IPS-18c (cell line): ENCODE data around the gene IL19.

Experiments used
- H3K4me3 ChIP-seq: 2 replicates; pipeline ENCODE4 v1.7.0; 2013; ENCODE audit warnings: low read depth, mild to moderate bottlenecking, low read length, moderate library complexity; ENCODE audit not compliant: insufficient read depth
- H3K9me3 ChIP-seq: one replicate; pipeline ENCODE4 v1.6.1; 2013; ENCODE audit warnings: mild to moderate bottlenecking, low read length, moderate library complexity; ENCODE audit not compliant: control insufficient read depth, insufficient read depth

IL19 gene

DNA sequence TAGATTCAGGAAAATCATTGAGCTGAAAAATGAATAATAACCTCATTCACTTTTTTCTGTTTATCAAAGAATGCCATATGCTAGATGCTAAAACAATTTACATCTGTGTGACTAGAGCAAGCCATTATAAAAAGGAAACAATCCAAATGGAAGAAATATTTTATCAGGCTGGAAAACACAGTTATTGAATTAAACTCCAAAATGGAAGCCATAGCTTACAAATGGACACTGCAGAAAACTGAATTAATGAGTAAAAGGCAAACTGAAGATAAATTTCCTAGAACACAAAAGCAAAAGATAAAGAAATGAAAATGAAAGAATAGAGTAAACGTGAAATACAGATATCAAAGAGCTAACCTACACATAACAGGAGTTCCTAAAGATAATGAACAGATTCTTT is 34.8 kb downstream of the IL19 start:
- H3K4me3 ChIP-seq = no peak overlapping the region
- H3K9me3 ChIP-seq = no peaks in the 10 kb centered on the region

DNA sequence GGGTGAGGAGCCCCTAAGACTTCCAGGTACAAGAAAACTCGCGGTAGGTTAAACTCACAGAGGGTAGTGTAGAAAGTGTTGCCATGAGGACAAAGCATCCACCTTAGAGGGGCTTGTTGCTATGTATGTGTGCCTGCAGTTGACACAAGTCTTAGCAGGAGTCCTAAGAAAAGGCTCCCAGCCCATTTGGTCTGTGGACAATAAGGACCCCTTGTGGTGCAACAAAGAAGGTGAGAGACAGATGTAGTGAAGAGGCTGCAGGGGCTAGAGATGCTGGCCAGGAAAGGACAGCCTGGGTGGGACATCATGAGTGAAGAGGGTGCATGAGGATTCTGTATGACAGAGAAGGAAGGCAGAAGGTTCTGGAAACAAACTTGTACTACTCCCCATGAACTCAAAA is 38.0 kb downstream of the IL19 start:
- Histone ChIP-seq H3K9me3 (peaks cover 2% of the 10 kb centered on the region), H3K4me3 (no peak overlapping the region)

DNA sequence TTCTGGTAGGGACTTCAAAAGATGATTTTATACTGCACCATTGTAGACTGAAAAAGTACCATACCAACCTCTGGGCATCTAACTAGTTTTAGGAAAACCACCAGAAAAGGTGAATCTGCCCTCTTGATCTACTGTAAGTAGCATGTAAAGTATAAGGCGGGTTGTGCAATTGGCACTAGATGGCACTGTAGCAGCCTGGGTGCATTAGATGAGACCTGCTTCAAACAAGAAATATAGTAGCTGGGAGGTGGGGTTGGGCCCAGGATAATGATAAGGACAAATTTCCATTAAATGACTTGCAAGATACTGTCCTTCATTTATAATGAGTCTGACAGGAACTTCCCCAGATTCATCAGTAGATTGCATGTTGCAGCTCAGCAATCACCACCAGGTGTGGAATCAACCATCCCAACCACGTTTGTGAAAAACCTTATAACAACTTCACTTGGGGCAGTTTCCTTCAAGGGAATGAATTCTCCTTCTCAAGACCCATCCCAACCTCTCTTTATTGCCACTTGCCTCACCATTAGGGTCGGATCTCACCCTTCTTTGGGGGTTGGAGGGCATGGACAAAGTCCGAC is 39.0 kb downstream of the IL19 start:
- no peak overlapping the region for H3K4me3 ChIP-seq
- peaks cover 2% of the 10 kb centered on the region for H3K9me3 ChIP-seq

DNA sequence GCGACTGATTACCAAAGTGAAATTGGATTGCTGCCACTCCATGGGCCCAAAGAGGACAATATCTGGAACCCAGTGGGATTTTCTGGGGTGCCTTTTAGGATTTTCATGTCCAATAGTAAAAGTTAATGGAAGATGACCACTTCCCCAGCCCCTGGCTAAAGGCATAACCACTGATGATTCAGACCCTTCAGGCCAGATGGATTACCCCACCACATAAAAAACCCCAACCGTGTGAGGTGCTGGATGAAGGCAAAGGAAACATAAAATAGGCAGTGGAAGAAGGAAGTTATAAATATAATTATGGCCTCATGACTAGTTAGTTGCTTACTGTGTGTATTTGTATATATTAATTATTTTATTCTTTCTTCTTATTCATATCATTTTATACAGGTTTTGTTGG is 41.9 kb downstream of the IL19 start:
- Histone ChIP-seq H3K4me3 (no peak overlapping the region), H3K9me3 (peaks cover 2% of the 10 kb centered on the region)

DNA sequence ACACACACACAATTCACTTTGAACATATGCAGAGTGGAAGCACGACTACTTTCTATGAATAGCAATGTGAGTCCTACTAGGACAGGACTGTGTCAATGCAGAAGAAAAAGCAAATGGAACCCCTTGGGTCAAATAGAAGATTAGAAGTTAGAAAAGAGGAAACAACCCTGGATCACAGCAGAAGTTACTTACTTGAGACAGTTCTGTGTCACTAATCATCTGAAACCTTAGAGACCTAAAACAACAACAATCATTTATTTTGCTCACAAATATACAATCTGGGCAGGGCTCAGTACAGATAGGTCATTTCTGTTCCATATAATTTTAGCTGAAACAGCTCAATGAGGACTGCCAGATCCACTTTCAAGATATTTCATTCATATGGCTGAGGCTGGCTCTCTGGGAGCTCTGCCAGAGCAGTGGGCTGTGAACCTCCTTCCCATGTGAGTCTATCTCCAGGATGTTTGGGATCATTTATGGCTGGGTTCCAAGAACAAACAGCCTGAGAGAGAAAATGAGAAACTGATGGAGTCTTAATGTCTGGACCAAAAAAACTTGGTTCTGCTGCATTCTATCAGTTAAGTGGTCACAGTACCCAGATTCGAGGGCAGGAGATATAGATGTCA is 44.3 kb downstream of the IL19 start:
- Histone ChIP-seq H3K4me3 (no peak overlapping the region), H3K9me3 (peaks cover 2% of the 10 kb centered on the region)

DNA sequence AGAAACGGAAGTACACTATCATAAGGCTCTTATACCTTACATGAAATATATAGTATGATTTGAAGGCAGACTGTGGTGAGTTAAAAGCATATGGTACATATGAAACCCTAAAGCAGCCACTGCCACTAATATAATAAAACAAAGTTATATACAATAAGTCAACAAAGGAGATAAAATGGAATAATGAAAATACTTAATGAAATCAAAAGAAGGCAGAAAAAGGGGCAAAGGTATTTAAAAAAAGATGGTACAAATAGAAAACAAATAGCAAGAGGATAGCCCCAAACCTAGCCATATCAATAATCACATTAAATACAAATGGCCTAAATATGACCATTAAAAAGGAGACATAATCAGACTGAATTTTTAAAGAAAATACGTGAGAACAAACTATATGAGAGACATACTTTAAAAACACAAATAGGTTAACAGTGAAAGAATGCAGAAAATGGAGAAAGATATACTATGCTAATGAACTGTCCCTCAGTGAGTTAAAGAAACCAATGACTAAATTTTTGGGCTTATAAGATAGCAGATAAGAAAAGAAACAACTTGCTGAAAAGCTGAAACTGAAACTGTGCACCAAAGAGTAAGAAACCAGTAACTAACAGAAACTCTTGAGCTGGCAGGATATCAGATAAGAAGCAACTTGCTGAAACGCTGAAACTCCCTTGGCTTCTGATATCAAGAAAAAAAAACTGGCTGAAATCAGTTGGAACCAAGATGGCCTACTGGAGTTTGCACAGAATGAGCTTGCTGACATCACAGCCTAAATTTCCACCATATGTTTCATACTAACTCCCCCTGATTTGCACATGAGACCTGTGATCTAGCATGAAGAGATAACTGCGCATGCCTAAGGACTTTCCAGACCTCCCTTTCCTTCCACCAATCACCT is 46.1 kb downstream of the IL19 start:
- Histone ChIP-seq H3K9me3 (no peaks in the 10 kb centered on the region), H3K4me3 (no peak overlapping the region)

DNA sequence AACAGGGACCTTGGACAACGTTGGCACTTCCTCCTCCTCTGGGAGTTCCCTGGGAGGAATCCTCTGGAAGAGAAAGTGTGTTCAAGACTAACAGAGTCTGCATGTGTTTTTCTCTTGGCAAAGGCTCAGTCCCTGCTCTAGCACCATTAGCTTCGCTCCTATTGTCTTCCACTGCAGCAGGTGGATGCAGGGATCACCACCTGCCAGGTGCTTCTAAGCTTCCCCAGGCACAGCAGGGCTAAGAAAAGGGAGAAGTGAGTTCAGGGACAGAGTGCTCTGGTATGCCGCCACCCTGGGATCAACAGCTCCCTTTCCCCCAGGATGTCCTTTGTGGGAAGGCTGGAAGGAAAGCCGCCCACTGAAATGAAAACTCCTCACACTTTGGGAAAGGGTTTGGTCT is 50.9 kb downstream of the IL19 start:
- no peaks in the 10 kb centered on the region for H3K9me3 ChIP-seq
- no peak overlapping the region for H3K4me3 ChIP-seq

DNA sequence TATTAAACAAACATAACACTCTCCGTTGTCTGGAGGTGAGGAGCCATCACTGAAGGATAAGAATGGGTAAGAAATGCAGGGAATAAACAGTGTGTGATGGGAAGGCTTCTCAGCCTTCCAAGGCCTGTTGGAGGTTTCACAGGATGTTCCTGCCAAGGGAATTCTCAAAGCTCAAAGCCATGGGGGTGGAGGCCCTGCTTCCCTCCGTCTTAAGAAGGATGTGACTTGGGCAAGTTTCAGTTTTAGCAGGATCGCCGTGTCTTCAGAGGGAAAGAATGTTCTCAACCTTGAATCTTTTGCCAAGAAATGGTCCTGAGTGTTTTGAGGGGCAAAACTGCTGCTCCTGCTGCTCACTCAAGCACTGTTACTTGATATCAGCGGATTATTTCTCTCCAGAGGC is 53.2 kb downstream of the IL19 start:
- no peak overlapping the region for H3K4me3 ChIP-seq
- H3K9me3 ChIP-seq = no peaks in the 10 kb centered on the region

DNA sequence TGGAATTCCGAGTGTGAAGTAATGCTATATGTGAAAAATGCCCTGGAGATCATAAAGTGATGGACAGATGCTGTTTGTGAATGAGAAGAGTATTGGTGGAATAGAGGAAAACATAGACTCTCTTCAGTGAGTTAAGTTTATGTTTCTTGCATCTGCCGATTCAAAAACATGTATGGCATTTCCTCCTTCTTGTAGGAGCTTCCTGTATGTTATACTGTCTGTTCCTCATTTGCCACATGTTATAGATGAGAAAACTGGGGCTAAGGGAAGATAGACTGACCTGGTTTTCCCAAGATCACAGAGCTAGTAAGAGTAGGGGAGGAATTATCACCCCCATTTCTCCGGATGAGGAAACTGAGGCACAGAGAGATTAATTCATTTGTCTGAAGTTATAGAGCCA is 53.8 kb downstream of the IL19 start:
- Histone ChIP-seq H3K4me3 (no peak overlapping the region), H3K9me3 (no peaks in the 10 kb centered on the region)

DNA sequence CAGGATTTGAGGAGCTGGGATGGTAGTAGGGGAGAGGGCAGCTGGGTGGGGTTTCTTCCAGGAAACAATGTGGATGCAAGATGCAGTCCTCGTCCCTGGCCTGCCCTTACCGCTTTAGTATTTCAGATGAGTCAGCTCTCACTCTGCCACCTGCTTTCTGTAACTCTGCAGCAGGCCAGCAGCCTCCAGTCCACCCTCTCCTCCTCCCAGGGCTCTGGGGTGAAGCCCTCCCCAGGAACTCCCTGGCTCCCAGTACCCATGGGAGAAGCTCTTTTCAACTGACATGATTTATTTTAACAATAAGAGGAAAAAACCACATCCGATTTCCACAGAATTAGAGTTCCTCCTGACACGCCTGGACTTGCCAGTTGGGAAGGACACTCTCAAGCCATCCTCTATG is 55.8 kb downstream of the IL19 start:
- Histone ChIP-seq H3K9me3 (no peaks in the 10 kb centered on the region), H3K4me3 (no peak overlapping the region)

DNA sequence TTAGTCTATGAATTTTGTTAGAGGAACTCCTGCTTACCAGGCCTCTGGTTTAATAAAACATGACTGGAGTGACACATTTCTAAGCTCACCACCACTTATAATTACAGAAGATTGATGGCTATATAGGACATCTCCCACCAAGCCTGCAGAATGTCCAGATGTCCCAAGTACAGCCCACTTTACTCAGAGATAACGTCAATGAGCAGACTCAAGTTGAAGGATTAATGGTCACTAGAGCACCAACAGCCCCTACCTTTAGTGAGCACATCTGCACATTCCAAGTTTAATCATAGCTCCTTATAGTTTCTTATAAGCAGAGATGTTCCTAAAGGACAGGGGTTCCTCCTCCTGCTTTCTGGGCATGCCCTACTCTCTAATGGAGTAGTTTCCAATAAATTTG is 57.5 kb downstream of the IL19 start:
- Histone ChIP-seq H3K9me3 (no peaks in the 10 kb centered on the region), H3K4me3 (no peak overlapping the region)

DNA sequence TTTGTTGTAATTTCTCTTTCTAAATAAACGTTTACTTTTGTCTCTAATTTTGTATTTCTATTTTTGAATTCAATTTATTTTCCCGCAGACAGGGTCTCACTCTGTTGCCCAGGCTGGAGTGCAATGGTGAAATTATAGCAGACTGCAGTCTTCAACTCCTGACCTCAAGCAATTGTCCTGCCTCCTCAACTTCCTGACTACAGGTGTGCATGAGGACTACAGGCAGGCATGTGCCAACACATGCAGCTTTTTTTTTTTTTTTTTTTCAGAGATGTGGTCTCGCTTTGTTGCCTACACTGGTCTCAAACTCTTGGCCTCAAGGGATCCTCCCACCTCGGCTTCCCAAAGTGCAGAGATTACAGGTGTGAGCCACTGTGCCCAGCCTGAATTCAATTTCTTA is 58.2 kb downstream of the IL19 start:
- H3K4me3 ChIP-seq = no peak overlapping the region
- H3K9me3 ChIP-seq = no peaks in the 10 kb centered on the region

DNA sequence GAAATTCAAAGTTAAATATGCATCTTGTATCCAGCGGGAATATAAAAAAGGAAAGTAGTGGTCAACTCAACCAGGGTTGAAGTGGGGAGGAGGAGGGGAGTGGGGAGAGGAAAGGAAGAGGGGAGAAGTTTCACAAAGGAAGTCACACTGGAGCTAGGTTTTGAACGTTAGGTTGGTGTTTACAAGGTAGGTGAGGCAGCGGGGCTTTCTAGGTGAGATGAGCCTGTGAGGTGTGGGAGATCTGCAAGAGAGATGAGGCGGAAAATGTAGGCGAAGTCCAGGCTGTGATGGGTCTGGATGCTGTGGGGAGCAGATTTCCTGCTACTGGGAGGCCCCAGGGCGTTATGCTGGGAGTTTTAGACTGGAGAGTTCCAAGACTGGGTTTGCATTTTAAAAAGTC is 58.7 kb downstream of the IL19 start:
- H3K9me3 ChIP-seq = no peaks in the 10 kb centered on the region
- H3K4me3 ChIP-seq = no peak overlapping the region

DNA sequence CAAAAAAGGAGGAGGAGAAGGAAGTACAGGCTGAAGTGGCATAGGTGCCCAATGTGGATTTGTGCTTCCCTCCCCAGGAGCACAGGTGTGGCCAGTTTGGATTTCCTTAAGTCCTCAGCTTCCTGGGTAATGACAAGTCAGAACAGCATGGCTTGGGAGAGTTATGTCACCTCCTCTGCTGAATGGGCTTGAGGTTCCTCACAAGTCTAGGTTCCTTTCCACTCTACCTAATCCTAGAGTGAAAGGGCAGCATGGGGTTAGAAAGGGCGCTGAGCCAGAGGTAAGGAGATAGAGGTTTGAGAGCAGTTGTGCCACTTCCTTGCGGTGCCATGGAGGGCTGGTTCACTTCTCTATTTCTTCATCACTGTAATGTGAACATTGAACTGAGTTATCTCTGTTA is 59.3 kb downstream of the IL19 start:
- Histone ChIP-seq H3K9me3 (no peaks in the 10 kb centered on the region), H3K4me3 (no peak overlapping the region)

DNA sequence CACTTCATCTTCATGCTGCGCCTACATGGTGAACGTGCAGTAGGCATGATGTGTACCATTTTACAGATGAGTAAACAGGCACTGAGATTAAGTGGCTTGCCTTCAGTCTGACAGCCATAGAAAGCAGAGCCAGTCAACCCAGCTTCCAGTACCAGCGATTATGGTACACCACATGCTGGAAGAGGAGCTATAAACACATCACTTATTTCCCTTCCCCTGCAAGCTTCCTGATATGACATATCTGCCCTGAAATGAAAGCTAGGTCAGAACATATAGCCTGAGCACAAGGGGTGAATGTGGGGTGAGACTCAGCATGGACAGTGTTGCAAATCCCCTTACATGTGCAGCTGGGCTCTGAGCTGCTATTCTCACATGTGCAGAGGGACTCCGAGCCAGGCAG is 61.1 kb downstream of the IL19 start:
- no peak overlapping the region for H3K4me3 ChIP-seq

DNA sequence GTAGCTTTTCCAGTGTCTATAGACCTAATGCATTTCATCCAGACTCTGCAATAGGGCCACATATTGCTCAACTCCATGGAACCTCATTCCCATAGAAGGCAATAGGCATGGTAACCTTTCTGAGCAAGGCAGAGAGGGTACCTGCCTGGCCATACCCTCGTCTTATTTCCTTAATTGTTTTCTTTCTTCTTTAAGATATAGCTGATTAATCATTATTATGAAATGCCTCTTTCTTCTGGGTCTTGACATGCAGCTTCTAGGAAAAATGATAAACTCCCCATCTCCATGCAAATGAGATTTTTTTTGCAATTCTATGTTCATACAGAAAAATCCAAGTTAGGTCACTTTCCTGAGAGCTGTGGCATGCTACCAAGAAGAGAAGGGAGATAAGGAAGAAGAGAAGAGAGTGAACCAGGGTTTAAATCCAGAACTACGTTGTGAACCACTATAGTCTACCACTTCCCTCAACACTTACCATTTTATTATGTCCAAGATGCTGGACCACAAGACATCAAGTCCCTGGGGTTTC is 61.8 kb downstream of the IL19 start:
- no peaks in the 10 kb centered on the region for H3K9me3 ChIP-seq
- H3K4me3 ChIP-seq = no peak overlapping the region

More for the DNA sequence above, 61.1 kb downstream of the IL19 start:
- no peaks in the 10 kb centered on the region for H3K9me3 ChIP-seq

DNA sequence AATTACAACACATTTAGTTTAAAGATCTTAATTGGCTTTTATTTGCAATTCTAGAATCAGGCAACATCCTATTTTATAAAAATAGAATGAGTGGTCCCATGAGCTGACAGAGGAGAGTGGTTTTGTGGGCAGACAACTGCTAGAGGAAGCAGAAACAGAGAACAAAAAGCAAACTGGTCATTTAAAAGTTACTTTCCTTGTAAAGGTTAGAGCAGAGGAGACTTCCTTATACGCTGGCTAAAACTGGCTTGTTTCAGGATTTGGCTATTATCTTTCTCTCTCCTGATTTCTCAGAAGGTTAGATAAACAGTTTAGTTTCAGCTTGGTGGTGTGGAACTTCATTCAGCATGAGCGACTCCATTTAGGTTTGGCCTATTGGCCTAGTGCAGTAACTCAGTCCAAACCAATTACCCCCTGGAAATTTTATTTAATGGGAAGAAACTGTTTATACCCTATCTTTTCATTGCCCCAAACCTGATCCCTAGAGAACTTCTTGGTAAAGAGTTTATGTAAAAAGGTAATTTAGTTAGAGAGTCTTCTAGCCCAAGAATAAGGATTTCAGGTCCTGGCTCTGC is 62.6 kb downstream of the IL19 start:
- Histone ChIP-seq H3K9me3 (no peaks in the 10 kb centered on the region), H3K4me3 (no peak overlapping the region)

DNA sequence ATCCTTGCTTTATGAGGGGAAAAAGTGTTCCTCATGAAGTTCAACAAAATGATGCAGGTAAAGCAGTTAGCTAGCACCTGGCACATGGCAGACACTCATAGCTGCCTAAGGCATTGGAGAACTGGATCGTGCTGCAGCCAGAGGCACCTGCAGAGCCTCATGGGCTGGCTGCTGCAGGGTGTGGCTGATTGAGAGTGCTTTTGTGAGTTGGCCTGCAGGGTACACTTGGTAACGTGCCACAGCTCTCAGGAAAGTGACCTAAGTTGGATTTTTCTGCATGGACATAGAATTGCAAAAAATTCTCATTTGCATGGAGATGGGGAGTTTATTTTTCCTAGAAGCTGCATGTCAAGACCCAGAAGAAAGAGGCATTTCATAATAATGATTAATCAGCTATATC is 63.2 kb downstream of the IL19 start:
- Histone ChIP-seq H3K9me3 (no peaks in the 10 kb centered on the region), H3K4me3 (no peak overlapping the region)
